Trophoblast cell (in vitro differentiated cells and primary cell): ENCODE measurements around the gene LCOR.
A peak's percentile ranks its signal among the peaks of the same experiment; 100 is the strongest.

Source experiments
- DNase-seq, 2 donors: peaks; one replicate each; pipeline ENCODE4 v3.0.0-alpha.2; 2016
- H2AFZ ChIP-seq: 2 replicates; pipeline ENCODE4 v1.6.1; 2013; ENCODE audit warnings: low read length, moderate library complexity, mild to moderate bottlenecking; ENCODE audit not compliant: insufficient read depth, poor library complexity
- H2AK5ac ChIP-seq: 2 replicates; pipeline ENCODE4 v1.6.1; 2013; ENCODE audit warnings: mild to moderate bottlenecking, low read length
- H2BK120ac ChIP-seq: 2 replicates; pipeline ENCODE4 v1.6.1; 2013; ENCODE audit warnings: low read length, mild to moderate bottlenecking, moderate library complexity; ENCODE audit not compliant: insufficient read depth, poor library complexity
- H2BK12ac ChIP-seq: 2 replicates; pipeline ENCODE4 v1.6.1; 2013; ENCODE audit warnings: mild to moderate bottlenecking, low read length, moderate library complexity
- H2BK5ac ChIP-seq: 2 replicates; pipeline ENCODE4 v1.6.1; 2013; ENCODE audit warnings: low read length, low read depth, moderate library complexity, mild to moderate bottlenecking; ENCODE audit not compliant: poor library complexity
- H3K14ac ChIP-seq: 2 replicates; pipeline ENCODE4 v1.6.1; 2013; ENCODE audit warnings: mild to moderate bottlenecking, low read length
- H3K18ac ChIP-seq: 2 replicates; pipeline ENCODE4 v1.6.1; 2013; ENCODE audit warnings: mild to moderate bottlenecking, low read length
- H3K23ac ChIP-seq: 2 replicates; pipeline ENCODE4 v1.6.1; 2013; ENCODE audit warnings: low read length
- H3K27ac ChIP-seq: 2 replicates; pipeline ENCODE4 v1.5.1; 2013; ENCODE audit warnings: low read depth, mild to moderate bottlenecking, inconsistent platforms, low read length, moderate library complexity
- H3K27me3 ChIP-seq: 2 replicates; pipeline ENCODE4 v1.6.1; 2013; ENCODE audit warnings: inconsistent platforms, mild to moderate bottlenecking, low read length, moderate library complexity; ENCODE audit not compliant: insufficient read depth
- H3K36me3 ChIP-seq, 2 experiments: 1 replicate in 1 of 2; 2 replicates in 1 of 2; pipeline ENCODE4 v1.6.1; 2013; ENCODE audit warnings: low read length in 2 of 2, mild to moderate bottlenecking in 2 of 2, moderate library complexity in 1 of 2; ENCODE audit not compliant: insufficient read depth in 2 of 2, control insufficient read depth in 1 of 2
- H3K4ac ChIP-seq: 2 replicates; pipeline ENCODE4 v1.6.1; 2013; ENCODE audit warnings: low read depth, mild to moderate bottlenecking, low read length, moderate library complexity
- H3K4me1 ChIP-seq, 2 experiments: 1 replicate in 1 of 2; 2 replicates in 1 of 2; pipeline ENCODE4 v1.6.1; 2013; ENCODE audit warnings: low read length in 2 of 2, mild to moderate bottlenecking in 2 of 2, moderate library complexity in 1 of 2; ENCODE audit not compliant: insufficient read depth in 2 of 2, control insufficient read depth in 1 of 2
- H3K4me2 ChIP-seq: 2 replicates; pipeline ENCODE4 v1.6.1; 2013; ENCODE audit warnings: inconsistent platforms, mild to moderate bottlenecking, low read length, moderate library complexity
- H3K4me3 ChIP-seq: 2 replicates; pipeline ENCODE4 v1.5.1; 2013; ENCODE audit warnings: mild to moderate bottlenecking, low read depth, low read length, inconsistent platforms
- H3K79me1 ChIP-seq: one replicate; pipeline ENCODE4 v1.6.1; 2013; ENCODE audit warnings: low read length
- H3K79me2 ChIP-seq: 2 replicates; pipeline ENCODE4 v1.6.1; 2013; ENCODE audit warnings: low read length, mild to moderate bottlenecking; ENCODE audit not compliant: control insufficient read depth, insufficient read depth, poor library complexity
- H3K9ac ChIP-seq: 2 replicates; pipeline ENCODE4 v1.6.1; 2013; ENCODE audit warnings: mild to moderate bottlenecking, low read length
- H3K9me3 ChIP-seq: 2 replicates; pipeline ENCODE4 v1.6.1; 2013; ENCODE audit warnings: low read depth, mild to moderate bottlenecking, control low read depth, inconsistent platforms, low read length; ENCODE audit not compliant: insufficient read depth
- H4K12ac ChIP-seq: 2 replicates; pipeline ENCODE4 v1.6.1; 2013; ENCODE audit warnings: low read depth, mild to moderate bottlenecking, low read length, moderate library complexity
- H4K8ac ChIP-seq: 2 replicates; pipeline ENCODE4 v1.6.1; 2013; ENCODE audit warnings: low read depth, mild to moderate bottlenecking, low read length, moderate library complexity
- H4K91ac ChIP-seq: one replicate; pipeline ENCODE4 v1.6.1; 2013; ENCODE audit warnings: low read depth, mild to moderate bottlenecking, low read length, moderate library complexity
- WGBS: extraction: QIAGEN DNeasy Blood & Tissue Kit; methylation state at CpG from one replicate; pipeline ENCODE4 v1.1.7; 2013; ENCODE audit warnings: missing lambda C conversion rate; ENCODE audit not compliant: insufficient read length, insufficient coverage; ENCODE audit errors: extremely low coverage; 5-methylcytosine and 5-hydroxymethylcytosine counted together

LCOR gene

DNA sequence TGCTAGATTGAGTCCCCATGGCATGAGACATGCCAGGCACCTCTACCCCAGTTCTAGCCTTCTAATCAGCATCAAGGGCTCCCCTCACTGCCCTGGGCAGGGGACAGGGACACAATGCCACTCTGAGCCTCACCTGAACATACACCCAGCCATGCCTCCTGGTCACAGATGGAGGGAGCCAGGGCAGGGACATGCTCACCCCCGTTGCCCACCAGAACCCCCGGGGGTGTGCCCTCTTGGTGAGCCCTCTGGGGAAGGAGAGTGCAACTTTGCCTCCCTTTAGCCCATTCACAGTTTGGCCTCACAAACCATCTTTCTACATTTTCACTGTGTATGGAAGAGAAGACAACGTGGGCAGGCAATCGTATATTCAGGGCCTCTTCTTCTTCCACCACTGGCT lies 167.2 kb downstream of the LCOR start:
- Histone ChIP-seq H4K8ac (no peak overlapping the region), H2AK5ac (no peak overlapping the region), H3K18ac (no peak overlapping the region), H2AFZ (no peak overlapping the region), H3K23ac (no peak overlapping the region), H3K4ac (no peak overlapping the region), H3K27ac (no peak overlapping the region), H3K36me3 (no peaks in the 10 kb centered on the region), H2BK12ac (no peak overlapping the region), H3K9me3 (no peaks in the 10 kb centered on the region), H3K4me3 (no peak overlapping the region), H3K79me2 (no peaks in the 10 kb centered on the region), H3K79me1 (no peaks in the 10 kb centered on the region), H3K14ac (no peak overlapping the region), H2BK5ac (no peak overlapping the region), H2BK120ac (no peak overlapping the region), H3K27me3 (no peaks in the 10 kb centered on the region), H4K91ac (no peak overlapping the region), H3K4me1 (no peaks in the 10 kb centered on the region), H3K4me2 (no peak overlapping the region), H3K9ac (no peak overlapping the region), H4K12ac (no peak overlapping the region)
- DNase-seq = no peak
- no CpG with 5 or more reads among the region's 4 CpGs for WGBS

DNA sequence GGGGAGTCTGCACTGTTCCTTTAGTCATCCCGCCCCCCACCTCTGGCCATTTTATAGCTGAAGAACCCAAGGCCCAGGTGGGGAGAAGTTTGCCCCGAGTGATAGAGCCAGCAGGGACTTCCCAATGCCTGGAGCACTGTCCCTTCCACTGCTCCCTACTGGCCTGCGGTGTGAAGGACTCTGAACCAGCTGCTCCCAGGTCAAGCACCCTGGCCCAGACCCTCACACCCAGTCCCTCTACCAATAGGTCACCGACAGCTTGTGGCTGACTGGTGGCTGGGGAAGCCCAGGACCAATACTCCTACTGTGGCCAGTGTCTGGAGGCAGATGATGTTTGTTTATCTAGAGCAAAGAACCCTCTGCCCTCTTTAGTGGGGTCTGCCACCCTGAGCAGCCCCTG lies 167.9 kb downstream of the LCOR start:
- Histone ChIP-seq H3K9me3 (no peaks in the 10 kb centered on the region), H2AK5ac (no peak overlapping the region), H3K79me2 (no peaks in the 10 kb centered on the region), H3K36me3 (no peaks in the 10 kb centered on the region), H3K14ac (no peak overlapping the region), H3K4me3 (no peak overlapping the region), H3K23ac (no peak overlapping the region), H4K91ac (no peak overlapping the region), H2BK5ac (no peak overlapping the region), H3K4me2 (no peak overlapping the region), H2BK12ac (no peak overlapping the region), H3K79me1 (no peaks in the 10 kb centered on the region), H2AFZ (no peak overlapping the region), H3K27me3 (no peaks in the 10 kb centered on the region), H3K27ac (no peak overlapping the region), H3K4ac (no peak overlapping the region), H4K8ac (no peak overlapping the region), H4K12ac (no peak overlapping the region), H3K18ac (no peak overlapping the region), H3K4me1 (no peaks in the 10 kb centered on the region), H3K9ac (no peak overlapping the region), H2BK120ac (no peak overlapping the region)
- no peak for DNase-seq
- WGBS = no CpG with 5 or more reads among the region's 4 CpGs

DNA sequence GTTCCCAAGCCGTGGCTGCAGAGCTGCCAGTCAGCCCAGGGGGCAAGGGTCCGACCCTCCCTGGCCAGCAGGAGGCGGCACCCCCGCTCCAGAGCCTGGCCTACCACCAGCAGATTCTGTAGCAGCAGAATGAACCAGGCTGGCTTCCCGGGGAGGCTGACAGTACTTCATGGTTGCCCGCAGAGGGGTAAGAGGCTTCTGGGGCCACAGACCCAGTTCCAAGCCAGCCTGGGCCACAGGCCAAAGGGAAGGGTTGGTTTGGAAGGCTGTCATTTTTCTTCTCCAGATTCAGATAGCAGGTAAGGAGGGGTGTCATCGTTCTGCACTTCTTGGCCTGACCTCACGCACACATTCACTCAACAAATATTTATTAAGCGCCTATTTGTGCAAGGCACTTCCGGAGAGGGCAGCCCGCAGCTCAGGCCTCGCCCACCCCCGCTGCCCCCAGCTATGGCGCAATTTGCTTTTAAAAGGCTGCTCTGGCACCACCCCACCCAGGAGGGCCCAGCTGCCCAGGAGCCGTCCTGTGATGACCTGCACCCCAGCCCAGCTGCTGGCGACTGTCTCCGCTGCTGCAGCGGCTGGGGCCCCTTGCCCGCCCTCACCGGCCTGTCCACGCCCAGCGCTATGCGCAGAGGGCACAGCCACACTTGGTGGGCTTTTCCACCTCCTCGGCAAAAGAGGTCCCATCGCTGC lies 168.5 kb downstream of the LCOR start:
- no CpG with 5 or more reads among the region's 25 CpGs for WGBS
- no peaks in the 10 kb centered on the region for H3K27me3 ChIP-seq

DNA sequence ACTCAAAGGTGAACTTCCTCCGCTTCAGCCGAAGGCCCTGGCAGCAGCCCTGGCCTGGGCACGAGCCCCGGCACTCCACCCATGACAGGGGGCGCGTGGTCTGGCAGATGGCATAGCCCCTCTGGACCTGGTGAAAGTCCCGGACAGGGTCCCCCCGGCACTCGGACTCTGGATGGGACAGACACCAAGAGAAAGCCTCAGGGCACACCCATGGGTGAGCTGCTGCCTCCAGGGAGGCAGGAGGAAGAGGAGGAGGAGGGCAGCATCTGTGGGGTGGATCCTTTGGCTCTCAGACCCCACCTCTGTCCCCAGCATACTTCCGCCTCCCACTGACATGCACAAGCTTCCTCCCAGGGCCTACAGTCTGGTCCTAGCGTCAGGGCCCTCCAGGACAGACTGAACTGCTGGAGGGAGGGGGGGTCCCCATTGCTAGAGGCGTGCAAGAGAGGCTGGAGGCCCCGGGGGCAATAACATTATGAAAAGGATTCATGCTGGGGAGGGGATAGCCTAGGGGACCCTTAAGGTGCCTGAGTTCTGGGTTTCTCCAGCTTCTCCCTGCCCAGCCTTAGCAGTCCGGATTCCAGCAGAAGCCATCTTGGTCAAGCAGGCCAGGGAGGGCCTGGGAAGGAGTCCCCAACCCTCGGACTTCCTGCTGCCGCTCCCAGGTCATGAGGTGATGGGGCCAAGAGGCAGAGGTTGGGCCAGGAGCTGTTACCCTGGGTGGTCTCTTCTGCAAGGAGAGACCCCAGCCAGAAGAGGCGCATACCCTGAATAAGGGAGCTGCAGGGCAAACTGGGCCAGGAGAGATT lies 169.3 kb downstream of the LCOR start:
- Histone ChIP-seq H2AK5ac (no peak overlapping the region), H2BK120ac (no peak overlapping the region), H3K27me3 (no peaks in the 10 kb centered on the region), H2BK5ac (no peak overlapping the region), H3K4me2 (no peak overlapping the region), H2AFZ (no peak overlapping the region), H3K18ac (no peak overlapping the region), H3K79me2 (no peaks in the 10 kb centered on the region), H4K91ac (no peak overlapping the region), H4K12ac (no peak overlapping the region), H3K23ac (no peak overlapping the region), H3K79me1 (no peaks in the 10 kb centered on the region), H3K4ac (no peak overlapping the region), H3K9ac (no peak overlapping the region), H4K8ac (no peak overlapping the region), H3K27ac (no peak overlapping the region), H3K14ac (no peak overlapping the region), H3K9me3 (peaks cover 2% of the 10 kb centered on the region), H3K4me1 (no peaks in the 10 kb centered on the region), H2BK12ac (no peak overlapping the region), H3K36me3 (no peaks in the 10 kb centered on the region), H3K4me3 (no peak overlapping the region)
- no peak for DNase-seq
- WGBS = no CpG with 5 or more reads among the region's 17 CpGs

More for the DNA sequence above, 168.5 kb downstream of the LCOR start:
- no peaks in the 10 kb centered on the region for H3K4me1 ChIP-seq
- H3K27ac ChIP-seq = no peak overlapping the region
- no peaks in the 10 kb centered on the region for H3K79me1 ChIP-seq
- H3K14ac ChIP-seq = no peak overlapping the region
- no peak overlapping the region for H3K23ac ChIP-seq
- no peak overlapping the region for H3K4me3 ChIP-seq
- no peak overlapping the region for H3K4me2 ChIP-seq
- H2BK12ac ChIP-seq = no peak overlapping the region
- H3K9me3 ChIP-seq = no peaks in the 10 kb centered on the region
- DNase-seq = peak; percentile 60 to 61
- no peak overlapping the region for H4K12ac ChIP-seq
- no peak overlapping the region for H2BK5ac ChIP-seq
- H3K4ac ChIP-seq = no peak overlapping the region
- no peak overlapping the region for H4K8ac ChIP-seq
- H3K18ac ChIP-seq = no peak overlapping the region
- H4K91ac ChIP-seq = no peak overlapping the region
- no peak overlapping the region for H2AFZ ChIP-seq
- H3K79me2 ChIP-seq = no peaks in the 10 kb centered on the region
- H3K36me3 ChIP-seq = no peaks in the 10 kb centered on the region
- no peak overlapping the region for H2AK5ac ChIP-seq
- H3K9ac ChIP-seq = no peak overlapping the region
- H2BK120ac ChIP-seq = no peak overlapping the region
